Measurements from ENCODE around the gene MBTPS1.

Gene MBTPS1

DNA sequence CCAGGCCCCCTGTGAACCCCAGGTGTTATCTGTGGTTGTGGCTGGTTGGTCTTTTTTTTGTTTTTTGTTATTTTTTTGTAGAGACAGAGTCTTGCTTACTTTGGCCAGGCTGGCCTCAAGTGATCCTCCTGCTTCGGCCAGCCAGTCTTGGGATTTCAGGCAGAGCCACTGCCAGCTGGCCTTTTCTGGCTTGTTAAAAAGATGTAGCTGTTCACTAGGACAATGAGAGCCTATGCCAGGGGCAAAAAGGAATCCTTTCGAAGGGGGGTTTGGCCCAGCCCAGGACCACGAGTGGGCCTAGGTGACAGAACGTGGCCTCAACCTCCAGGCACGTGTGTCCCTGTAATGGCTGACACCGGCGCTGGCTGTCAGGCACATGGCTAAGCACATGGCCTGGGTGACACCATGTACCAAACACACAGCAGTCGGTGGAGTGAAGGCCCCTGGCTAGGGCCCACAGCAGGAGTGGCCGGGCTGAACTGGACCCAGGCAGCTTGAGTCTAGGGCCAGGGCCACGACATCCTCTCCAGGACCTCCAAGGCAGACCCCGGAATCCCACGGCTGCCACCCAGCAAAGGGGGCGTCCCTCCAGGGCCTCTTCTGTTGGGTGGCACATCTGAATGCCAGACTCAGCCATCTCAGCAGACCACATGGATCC is 67.2 kb downstream of the MBTPS1 start:
- no peak for DNase-seq

DNA sequence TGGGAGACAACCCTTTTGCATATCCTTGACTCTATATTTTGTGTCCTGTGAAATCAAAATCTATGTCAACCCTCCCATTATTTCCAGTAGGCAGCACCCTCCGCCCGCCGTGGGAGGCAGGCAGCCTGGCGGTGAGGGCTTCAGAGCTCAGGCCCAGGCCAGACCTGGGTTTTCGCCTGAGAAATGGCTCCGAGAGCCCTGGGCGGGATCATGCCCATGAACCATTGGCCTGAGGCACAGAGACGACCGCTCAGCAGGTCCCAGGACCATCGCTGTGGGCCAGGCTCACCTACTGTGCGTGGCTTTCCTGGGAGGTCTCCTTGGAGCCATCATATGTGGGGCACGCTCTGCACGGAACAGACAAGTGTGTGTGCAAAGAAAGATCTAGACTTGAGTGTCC is 67.9 kb downstream of the MBTPS1 start:
- no peak for DNase-seq

DNA sequence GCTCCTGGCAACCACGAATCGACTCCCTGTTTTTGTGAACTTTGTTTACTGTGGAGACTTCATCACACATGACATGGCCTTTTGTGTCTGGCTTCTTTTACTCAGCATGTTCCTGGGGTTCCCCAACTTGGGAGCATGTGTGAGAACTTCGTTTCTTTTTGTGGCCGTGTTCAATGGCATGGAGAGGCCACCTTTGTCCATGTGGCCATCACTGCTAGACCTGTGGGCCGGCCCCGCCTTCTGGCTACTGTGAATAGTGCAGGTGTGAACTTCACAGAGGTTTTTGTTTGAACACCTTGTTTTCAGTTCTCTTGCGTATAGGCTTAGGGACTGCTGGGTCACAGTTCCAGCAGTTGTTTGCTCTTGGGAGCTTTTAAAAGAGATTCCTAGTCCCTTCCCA is 68.5 kb downstream of the MBTPS1 start:
- no peak for DNase-seq

DNA sequence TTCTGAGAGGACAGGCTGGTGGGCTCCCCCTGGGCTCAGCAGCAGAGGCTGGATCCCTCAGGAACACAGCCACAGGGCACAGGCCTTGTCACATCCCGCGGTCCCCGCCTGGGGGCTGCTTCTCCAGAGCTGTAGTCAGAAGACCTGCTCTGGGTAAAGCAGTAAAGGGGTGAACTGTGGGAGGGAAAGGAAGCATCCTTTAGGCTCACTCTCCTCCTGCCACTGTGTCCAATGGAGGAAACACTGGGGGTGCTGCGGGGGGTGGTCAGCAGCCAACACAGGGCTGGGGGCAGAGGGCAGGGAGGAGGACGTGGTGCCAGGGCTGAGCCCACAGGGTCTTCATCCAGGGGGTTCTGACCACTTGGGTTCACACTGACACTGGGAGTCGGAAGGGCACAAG is 69.1 kb downstream of the MBTPS1 start:
- DNase-seq = no peak

DNA sequence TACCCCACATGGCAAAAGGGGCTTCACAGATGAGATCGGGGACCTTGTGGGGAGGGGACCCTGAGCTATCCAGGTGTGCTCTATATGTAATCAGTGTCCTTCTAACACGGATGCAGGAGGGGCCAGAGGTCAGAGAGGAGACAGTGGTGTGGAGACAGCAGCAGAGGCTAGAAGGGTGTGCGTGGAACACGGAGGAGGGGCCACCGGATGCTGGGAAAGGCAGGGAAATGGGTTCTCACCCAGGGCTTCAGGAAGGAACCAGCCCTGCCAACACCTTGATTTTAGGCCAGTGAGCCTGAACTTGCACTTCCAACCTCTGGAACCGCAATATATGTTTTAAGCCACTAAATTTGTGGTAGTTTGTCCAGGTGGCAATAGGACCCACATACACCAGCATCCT is 69.5 kb downstream of the MBTPS1 start:
- no peak for DNase-seq

DNA sequence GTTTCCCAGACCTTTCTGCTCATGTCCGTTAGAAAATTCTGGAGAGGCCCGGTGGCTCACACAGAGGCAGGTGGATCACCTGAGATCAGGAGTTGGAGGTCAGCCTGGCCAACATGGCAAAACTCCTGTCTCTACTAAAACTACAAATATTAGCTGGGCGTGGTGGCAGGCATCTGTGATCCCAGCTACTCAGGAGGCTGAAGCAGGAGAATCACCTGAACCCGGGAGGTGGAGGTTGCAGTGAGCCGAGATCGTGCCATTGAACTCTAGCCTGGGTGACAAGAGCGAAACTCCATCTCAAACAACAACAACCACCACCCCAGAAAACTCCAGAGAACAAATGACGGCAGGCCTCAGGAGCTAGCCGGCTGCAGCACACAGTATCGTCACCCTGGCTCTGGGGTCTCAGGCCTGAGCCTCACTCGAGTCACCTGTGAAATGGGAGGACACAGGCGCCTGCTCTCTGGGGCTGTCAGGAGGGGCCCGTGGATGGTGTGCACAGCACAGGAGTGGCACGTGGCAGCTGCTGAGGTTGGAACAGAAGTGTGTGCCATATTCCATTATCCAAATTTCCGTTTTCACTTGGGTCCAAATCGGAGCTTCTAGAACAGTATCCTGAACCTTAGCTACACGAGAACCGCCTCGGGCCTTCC is 70.8 kb downstream of the MBTPS1 start:
- DNase-seq = no peak

DNA sequence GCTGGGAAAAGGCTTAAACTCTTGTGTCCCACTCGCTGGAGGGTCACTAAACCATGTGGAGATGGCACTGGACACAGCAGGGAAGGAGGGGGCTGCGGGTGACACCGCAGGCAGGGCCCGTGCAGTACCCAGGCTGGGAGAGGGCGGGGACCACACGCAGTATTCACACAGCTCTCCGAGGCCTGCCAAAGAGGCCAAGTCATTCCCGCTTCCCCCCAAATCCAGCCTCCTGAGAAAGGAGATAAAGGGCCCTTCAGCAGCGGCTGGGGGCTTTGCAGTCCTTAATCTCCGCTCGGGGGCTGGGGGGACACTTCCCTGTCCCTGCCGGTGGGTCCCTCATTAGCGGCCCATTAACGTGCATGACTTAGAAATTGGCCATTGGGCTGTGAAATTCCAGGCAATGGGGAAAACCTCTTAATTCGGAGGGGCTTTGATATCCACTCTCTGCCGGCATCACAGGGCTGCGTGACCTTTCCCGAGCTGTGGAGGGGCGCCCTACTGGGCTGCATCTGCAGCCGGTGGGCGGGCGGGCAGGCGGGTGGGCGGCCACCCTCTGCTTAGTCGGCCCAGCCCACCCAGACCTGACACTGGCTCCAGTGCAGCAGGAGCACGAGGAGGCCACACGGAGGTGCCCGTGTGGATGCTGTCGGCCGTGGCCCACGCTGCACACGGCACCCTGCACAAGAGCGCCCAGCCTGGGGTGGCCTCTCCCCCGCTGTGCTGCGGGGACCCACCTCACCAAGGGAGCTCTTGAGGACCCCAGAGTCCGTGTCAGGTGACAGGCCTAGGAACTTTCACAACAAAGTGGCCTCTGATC is 71.5 kb downstream of the MBTPS1 start:
- no peak for DNase-seq

DNA sequence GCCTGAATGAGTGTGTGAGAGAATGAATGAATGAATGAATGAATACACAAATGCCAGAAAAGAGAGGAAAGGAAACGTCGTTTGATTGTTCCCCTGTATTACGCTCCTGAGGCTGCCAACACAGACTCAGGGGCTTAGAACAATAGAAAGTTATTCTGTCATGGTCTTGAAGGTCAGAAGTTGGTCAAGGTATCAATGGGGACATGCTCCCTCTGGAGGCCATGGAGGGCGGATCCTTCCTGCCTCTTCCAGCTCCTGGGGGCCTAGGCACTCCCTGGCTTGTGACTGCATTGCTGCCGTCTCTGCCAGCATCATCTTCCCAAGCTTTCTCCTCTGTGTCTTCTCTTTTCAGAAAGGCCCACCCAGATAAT is 72.6 kb downstream of the MBTPS1 start:
- no peak for DNase-seq

DNA sequence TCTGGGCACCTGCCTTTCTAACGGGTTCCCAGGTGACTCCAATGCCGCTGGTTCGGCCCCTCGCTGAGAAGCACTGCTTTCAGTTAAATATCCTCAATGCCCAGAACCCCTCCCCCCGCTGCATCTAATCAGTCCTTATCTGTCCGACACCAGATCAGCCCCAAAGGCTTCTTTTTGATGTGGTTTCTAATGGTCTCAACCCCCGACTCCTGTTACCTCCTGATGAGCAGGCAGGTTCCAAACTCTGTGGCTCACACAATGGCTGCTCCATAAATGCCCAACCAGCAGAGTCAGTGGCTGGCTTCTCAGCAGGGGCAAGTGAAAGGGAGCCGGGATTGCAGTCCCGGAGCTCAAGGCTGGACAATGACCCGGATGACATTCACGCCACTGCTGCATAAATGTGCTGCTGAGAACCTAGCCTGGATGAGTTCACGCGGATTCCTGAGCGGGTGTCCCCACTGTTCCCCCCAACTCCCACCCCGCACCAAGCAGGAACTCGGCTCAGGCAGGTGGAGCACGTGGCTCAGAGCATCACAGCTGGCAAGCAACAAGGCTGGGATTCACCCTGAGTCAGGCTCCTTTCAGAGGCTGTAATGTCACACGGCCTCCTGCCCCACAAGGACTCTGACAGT is 73.1 kb downstream of the MBTPS1 start:
- no peak for DNase-seq

DNA sequence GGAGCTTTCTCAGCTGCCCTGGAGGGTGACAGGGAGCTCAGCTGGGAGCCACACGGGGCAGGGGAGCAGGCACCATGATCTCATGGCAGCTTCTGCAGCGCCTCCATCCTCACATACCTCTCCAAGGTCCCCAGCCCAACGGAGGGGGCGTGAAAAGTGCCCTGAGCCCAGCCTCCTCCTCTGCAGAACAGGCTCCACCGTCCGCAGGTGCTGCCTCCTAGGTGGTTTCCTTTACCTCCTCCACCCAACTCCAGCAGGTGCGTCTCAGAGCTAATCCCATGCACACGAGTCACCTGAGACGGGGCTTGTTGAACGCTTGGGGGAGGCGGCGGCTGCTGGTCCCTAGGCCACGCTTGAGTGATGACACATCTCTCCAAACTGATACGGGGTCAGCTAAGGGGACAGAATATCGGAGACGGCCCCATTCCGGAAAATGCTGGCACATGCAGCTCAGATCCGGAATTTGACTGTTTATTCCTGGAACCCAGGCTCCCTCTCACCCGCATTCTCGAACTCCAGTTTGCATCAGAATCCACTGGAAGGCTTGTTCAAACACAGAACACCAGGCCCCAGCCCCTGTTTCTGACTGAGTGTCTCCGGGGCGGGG is 73.8 kb downstream of the MBTPS1 start:
- DNase-seq = peak; percentile 68 to 72

DNA sequence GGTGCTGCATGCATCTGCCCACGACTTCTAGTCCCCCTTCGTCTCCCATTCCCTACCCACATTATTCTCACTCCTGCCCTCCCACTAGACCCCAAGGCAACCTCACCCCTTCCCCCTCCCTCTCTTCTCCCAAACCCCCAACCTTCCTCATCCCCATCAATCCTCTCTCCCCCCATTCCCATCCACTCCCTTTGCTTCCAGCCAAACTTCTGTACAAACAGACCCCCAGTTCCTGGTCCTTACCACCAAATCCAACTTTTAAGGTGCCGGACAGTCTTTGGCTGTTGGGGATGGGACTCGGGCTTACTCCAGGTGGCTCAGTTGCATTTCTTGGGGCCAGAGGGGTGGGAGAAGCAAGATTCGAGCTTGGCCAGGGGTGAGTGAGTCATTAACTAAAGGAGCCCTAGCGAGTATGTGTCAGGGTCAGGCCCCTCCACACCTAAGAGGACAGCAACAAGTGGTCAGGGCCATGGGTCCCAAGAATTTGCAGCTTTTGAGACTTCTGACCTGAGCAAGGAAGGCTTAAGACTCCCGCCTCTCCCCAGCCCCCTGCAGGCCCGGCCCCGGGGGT is 74.3 kb downstream of the MBTPS1 start, which contains the start of gene SLC38A8:
Gene SLC38A8, minus strand, starts transcription at position 488 of the 571 bp plus-strand sequence. CDS start 638 bp downstream, outside the sequence.
- no peak for DNase-seq

DNA sequence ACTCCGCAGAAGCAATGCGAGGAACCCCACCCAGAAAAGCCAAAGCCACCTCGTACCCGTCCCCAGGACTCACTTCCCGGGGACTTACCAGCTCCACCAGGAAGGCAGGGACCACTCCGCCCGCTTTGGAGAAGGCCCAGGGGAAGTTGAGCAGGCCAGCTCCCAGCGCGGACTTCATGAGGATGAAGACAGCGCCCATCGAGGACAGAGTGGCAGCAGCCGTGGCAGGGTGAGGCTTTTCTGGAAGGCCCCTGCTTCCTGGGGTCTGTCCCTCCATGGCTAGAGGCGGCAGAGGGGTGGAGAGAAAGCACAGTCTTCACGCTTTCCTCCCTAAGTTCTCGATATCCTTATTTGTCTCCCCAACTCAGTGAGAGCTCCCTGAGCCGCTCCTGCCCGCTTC is 74.9 kb downstream of the MBTPS1 start:
- DNase-seq = no peak

DNA sequence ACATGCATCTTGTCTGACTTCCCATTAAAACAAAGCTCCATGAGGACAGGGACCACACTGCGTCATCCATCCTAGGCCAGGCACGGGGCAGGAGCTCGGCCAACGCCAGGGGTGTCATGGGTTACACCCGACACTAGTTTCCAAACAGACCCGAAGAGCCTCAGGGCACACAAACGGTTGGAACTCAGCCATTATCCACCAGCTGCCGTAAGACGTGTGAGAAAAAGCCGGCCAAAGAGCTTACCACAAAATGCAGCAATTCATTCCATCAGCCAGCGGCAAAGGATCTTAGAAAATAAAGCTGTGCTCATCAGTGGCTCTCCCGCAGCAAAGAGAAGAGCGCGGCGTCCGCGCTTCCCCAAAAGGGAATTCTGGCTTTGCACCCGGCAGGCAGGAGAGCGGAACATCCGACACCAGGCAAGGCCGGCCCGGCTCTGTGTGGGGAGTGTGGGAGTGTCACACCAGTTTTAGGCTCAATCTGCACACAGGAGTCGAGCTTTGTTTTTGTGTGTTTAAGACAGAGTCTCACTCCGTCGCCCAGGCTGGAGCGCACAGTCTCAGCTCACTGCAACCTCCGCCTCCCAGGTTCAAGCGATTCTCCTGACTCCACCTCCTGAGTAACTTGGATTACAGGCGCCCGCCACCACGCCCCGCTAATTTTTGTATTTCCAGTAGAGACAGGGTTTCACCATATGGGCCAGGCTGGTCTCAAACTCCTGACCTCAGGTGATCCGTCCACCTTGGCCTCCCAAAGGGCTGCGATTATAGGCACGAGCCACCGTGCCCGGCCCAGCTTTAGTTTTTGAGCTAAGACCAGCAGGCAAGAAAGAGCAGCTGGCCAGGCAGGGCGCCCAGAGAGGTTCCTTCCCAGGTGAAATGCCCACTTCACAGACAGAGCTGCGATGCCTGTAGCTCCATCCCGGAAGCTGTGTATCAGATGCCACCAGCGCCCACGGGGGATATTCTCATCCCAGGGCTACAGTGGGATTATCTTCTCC is 75.6 kb downstream of the MBTPS1 start:
- no peak for DNase-seq

DNA sequence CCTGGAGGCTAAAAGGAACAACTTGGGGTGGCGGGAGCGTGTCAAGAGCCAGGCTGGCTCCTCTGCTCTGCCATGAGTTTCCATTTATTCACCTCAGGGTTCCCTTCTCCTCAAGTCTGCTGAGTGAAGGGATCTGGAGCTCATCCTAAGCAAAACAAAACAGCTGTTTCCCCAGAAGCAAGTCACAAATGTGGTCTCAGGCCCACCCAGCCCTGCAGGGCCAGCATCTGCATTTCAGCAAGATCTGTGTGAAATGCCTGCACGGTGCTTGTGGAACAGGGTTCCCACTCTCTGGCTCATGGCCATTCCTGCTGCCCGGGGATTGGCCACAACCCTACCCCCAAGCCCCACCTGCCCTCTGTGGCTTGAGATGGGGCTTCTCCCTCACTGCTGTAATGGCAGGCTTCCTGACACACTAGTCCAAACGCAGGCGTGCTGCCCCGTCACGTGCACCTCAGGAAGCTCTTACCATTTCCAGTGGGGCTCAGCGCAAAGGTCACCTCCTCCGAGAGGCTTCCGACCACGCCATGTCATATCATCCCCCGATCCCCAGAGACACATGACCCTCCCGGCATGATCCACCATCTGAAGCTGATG is 76.4 kb downstream of the MBTPS1 start:
- DNase-seq = no peak

DNA sequence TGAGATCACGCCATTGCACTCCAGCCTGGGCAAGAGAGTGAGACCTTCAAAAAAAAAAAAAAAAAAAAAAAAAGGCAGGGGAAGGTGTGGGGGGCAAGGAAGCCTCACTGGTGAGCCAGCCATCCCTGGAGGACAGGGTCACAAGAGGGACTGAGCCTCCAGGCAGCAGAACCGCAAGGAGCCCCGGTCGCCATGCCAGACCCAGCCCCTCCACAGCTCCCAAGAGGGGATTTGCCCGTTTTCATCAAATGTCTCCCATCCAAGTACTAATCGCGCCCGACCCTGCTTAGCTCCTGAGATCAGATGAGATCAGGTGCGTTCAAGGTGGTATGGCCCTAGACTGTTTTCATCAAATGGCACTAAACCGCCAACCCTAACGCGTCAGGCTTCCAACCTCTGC is 77.0 kb downstream of the MBTPS1 start:
- no peak for DNase-seq

DNA sequence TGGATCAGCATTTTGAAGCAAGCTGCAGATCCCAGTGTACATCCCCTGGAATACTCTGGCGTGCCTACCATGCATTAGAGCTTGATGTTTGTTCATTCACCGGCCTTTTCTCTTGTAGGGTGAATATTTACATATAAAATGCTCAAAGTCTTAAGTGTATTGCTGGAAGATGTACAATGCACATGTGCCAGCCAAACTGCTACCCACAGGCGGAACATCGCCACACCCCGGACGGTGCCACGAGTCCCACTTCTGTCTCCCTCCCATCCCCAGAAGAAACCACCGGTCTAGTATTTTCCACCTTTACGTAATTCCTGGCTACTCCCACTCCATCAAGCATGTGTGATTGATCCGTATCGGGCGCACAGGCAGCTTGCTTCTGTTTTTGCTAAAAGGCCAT is 78.3 kb downstream of the MBTPS1 start:
- DNase-seq = no peak

DNA sequence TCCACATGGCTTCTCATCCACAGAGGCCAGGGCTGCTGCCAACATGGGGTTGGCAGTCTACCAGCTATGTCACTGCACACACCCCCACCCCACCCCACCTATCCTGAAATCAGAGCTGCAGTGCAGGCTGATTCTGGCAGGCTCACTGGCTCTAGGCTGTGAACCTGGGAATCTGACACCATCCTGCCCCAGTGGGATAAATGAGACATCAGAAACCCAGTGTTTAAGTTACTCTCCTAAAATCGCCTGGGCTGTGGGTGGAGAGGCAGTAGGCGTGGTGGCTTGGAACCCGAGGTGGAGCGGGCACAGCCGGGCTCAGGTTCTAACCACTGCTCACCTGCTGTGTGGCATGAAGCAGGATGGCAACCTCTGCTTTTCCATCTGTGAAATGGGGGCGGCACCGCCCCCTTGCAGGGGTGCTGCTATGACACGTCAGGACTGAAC is 79.7 kb downstream of the MBTPS1 start:
- no peak for DNase-seq

DNA sequence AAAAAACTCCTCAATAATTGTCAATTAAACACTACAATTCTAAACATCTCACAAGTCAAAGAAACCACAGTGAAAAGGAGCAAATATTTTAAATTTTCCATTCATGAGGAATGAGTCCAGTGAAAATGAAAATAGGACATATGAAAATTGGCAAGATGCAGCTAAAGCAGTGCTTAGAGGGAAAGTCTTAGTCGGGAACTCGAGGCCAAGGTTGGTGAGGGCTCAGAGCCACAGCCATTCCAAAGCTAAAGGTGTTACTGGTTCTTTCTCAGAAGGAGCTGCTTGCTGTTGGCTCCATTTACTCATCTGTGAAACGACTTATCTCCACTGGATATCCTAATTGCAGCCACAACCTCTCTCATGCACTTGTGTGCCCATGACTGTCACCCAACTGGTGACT is 80.6 kb downstream of the MBTPS1 start:
- DNase-seq = no peak

DNA sequence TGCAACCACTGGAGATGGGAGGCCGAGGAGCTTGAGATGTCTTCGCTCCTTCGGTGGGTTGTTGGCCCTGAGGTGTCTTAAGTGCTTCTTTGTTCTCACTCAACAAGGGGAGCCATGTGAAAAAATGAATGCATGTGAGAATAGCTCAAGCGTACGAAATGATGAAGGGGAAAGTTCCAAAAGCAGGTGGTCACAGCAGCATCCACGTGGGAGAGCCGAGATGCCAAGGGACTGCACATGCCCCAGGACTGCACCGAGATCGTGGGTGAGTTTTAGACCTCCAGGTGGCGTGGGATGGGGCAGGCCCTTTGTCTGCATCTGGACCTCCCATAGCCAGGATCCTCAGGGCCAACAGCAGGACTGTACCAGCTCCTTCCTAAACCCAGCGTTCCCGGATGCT is 82.2 kb downstream of the MBTPS1 start:
- no peak for DNase-seq

DNA sequence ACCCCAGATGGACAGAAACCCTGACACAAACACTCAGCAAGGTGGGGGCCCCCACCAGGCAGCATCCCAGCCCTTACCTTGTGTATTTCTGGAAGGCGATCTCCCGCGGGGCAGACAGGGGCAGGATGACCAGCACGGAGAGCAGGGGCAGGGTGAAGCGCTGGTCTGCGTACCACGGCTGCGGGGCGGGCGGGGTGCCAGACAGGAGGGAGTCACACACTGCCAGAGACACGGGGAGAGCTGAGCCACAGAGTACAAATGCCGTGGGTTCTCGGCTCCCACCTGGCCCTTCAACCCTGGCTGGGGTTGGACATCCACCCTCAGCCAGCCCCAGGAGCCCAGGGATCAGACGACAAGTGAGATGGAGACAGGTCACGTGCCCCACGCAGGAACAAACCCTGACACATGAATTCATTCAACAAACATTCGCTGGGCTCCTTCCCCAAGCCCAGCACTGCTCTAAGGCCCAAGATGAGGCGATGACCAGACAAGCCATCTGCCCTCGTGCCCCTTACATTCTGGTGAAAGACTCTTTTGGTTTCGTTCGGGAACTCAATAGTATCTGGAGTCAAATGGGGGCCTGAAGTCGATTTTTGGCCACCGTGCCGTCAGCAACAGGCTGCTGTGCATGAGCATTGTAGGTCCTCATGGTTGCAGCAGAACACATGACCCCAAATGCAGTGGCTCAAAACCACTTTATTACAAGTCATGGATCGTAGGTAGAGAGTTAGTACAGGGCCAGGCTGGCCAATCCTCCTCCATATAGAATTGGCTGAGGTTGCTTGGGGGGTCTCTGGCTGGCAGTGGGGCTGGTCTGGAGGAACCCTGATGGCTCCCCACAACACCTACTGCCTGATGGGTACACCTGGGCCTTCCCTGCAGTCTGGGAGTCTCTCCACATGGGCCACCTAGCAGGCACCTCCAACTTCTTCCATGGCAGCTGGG is 83.2 kb downstream of the MBTPS1 start:
- DNase-seq = no peak

Data from NCI-H187 (cell line).